Fibroblast of upper back skin (primary cell): ENCODE results near the gene SIAH2.
"Not testable (repeated sequence)": the region's sequence is repeated elsewhere in the genome, so short reads cannot be mapped to it uniquely, and the experiment has no call there.

Experiments
- DNase-seq: peaks from one replicate; pipeline ENCODE4 v3.0.0-alpha.2; 2013

The SIAH2 gene

GRCh38 chr3:150763122-150763840 lies at the start of gene SIAH2:
TSS of gene SIAH2 (minus strand) at chr3:150763169. CDS start at chr3:150762849, 320 bp downstream.
- DNase-seq = peak; percentile 96

GRCh38 chr3:150811984-150812383 lies 49.0 kb upstream of the SIAH2 start:
- no peak for DNase-seq

DNA sequence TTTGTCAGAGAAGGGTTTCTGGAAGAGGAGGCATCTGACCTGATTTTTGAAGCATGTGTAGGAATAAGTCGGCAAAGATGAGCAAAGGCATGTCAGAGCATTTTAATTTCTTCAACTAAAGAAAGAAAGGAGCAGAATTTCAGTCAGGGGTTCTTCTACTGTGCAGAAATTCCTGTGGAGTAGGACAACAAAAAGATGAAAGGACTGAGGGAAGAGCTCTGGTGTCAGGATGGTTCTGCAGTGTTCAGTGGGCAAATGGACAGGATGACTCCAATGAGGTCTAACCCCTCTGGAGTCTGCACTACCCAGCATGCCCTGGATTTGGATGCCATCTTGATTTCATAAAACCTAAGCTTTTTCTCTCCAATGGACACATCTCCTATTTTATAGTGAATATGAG lies 47.7 kb upstream of the SIAH2 start:
- DNase-seq = no peak

DNA sequence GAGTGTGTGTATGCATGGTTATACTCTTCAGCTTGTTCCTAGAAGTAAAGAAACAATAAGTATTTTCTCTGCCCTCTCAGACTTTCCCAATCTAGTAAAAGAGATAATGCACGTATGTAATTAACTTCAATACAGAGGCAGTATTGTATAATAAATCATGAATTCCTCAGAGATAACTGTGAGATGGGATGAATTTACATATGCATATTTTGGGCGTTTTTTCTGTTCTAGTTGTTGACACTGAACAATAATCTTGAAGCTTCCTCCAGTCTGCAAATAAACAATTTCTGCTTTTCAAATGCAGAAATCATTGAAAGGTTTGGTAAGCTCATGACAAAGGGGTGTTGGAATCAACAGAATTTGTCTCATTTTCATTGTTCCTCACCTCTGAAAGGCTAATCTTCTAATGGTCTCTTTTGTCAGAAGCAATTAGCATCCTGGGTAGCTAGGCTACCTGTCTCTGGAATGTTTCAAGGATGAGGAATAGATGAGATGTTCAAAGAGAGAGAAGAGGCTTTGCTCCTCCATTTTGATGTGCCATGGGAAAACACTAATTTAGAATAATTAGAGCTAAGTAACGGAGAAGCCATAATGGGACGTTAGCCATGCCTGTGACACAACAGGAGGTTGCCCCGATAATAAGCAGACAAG lies 43.3 kb upstream of the SIAH2 start:
- DNase-seq = no peak

DNA sequence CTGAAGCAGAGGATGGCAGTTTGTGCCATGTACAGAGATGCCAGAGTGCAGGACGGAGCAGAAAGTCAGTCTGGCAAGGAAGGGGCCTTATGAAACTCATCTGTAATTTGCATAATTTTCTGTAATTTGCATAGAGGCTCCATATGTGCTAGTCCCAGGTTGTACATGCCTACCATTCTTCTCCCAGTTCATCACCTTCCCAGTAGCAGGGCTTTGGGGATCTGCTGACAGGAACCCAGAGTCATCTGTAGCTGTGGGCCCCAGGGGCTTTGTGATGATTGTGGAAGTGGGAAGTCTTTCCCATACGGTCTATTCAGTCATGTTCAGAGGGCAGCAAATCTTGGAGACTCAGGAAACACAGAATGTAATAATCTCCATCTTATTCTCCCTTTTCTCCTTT lies 42.4 kb upstream of the SIAH2 start:
- DNase-seq = no peak

DNA sequence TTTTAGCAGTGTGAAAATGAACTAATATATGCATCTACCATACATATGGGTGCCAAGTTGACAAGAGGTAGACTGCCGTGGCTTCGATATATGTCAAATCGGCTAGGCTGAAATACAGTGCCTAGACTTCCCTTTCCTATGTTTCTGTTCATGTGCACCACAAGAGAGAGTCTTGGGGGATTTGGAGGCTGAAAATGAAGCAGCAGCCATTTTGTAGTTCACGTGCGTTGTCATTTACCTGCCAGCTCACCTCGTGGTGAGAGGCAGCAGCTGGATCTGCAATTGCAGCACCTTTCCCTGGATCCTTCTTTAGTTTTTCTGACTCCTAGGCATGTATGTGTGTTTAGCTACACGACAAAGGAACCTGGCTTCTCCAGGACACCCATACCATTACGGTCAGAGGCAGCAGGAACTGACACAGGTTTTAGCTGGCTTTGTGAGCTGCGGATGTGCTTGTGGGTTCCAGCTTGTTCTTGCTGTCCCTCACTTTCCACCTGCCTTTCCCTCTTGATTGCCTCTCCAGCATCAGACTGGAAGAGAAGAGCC lies 40.5 kb upstream of the SIAH2 start:
- DNase-seq = no peak

DNA sequence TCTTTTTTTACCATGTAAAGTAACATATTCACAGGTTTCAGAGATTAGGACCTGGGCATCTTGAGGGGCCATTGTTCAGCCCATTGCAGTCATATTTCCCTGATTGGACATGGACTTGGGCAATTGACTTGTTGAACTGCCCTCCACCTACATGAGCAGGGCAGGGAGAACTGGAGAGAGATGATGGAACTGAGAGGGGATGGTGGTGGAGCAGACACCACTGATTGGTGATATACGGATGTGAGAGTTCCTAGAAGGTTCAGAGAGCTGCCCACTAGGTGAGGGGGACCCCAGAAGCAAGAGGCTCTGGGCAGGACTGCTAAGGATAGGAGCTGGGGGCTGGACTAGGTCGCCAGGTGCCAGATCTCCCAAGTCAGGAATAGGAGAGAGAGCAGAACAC lies 37.8 kb upstream of the SIAH2 start:
- DNase-seq = no peak

- DNase-seq = no peak
Observed at GRCh38 chr3:150798122-150798618, 35.2 kb upstream of the SIAH2 start.

DNA sequence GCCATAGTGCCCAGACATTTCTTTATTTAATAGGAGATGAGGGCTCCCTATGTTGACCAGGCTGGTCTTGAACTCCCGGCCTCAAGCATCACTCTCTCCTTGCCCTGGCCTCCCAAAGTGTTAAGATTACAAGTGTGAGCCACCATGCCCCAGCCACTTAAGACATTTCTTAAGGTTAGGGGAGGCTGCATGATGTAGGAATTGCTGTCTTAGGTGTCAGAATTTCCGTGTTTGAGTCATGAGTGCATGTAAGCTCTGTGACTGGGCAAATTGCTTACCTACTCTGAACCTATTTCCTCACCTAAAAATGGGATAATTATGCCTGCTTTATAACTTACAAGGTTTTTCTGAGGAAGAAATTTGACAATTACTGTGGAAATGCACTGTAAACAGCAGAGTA lies 34.2 kb upstream of the SIAH2 start:
- no peak for DNase-seq

DNA sequence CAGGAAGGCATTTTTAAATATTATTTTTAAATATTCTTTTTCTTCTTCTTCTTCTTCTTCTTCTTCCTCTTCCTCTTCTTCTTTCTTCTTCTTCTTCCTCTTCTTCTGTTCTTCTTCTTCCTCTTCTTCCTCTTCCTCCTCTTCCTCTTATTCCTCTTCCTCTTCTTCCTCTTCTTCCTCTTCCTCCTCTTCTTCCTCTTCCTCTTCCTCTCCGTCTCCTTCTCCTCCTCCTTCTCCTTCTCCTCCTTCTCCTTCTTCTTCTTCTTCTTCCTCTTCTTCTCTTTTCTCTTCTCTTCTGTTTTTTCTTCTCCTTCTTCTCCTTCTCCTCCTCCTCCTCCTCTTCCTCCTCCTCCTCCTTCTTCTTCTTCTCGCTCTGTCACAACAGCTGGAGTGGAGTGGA lies 33.6 kb upstream of the SIAH2 start:
- not testable (repeated sequence) for DNase-seq

DNA sequence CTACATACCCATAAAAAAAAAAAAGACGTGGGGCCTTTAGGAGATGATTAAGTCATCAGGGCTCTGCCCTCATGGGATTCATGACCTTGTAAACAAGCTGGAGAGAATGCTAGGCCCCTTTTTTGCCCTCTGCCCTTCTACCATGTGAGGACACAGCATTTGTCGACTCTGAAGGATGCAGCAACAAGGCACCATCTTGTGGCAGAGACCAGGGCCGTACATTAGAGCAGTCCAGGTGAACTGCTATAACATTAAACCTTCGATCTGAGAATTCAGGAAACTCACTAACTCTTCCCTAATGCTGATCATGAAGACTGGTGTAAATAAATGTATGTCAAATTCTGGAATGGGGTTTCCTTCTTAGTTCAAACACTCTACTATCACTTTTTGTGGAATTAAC lies 30.7 kb upstream of the SIAH2 start:
- no peak for DNase-seq

- DNase-seq = no peak
Observed at GRCh38 chr3:150790629-150791028, 27.7 kb upstream of the SIAH2 start.

DNA sequence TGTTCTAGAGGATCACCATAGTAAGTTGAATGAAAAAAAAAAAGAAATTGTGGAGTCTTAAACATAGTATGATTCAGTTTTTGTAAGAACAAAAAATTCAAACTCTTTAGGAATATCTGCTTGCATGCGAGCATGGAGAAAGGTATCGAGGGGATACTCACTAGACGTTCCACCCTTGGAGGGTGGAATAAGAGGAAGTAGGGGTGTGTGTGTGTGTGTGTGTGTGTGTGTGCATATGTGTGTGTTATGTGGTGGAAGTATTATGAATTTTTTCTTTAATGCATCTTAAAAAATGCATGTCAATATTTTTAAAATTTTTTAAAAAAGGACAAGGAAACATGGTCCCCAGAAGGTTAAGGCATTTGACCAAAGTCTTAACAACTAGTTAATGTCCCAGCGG lies 26.5 kb upstream of the SIAH2 start:
- DNase-seq = no peak

GRCh38 chr3:150787741-150788370 lies 24.9 kb upstream of the SIAH2 start:
- peak; percentile 62 for DNase-seq

DNA sequence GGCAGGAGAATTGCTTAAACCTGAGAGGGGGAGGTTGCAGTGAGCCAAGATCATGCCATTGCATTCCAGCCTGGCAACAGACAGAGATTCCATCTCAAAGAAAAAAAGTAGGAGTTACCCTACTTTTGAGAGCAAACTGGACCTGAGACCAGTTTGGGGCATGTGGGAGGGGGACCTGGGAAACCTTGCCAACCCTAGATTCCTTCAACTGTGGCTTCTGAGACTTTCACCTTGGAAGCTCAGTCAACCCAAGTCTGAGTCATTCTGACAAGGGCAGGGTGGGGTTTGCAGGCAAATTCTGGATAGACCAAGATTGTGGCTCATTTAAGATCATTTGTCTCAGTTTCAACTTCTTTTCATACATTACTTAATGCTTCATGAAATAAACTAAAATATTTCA lies 23.8 kb upstream of the SIAH2 start:
- peak; percentile 46 for DNase-seq

GRCh38 chr3:150784747-150785125 lies 21.8 kb upstream of the SIAH2 start:
- DNase-seq = no peak

DNA sequence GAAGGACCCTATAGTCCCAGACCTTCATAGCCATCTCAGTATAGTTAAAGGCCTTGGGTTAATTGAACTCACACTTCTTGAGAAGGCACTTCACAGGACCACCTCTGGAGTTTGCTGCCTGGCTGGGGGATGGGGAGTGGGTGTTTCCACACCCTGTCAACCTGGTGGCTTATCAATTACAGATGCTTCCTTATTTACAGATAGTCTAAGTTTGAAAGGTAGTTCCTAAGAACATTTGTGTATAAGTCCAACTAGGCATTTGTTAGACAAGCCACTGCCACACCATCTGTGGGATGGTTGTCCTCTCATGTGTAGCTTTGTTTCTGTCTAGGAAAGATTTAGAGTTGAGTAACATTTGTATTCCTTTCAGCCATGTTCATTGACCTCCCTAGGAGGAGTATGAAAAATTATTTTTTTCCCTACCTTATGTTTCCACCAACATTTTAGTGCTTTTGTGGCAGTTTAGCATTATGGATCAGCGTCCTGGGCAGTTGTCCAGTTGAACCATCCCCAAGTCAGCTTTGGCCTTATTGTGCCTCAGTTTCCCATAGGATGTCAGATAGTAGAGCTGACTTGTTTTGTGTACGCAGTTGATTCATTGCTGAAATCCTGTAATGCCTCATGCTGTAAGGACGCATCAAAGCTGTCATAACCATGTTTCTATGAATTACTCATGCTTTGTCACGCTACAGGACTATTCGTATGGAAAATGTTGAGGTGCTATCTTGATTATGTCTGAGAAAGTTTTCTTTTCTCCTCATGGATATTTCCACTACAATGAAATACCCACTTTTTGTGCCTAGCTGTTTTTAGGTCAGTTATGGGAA lies 21.2 kb upstream of the SIAH2 start:
- no peak for DNase-seq

GRCh38 chr3:150783316-150783715 lies 20.3 kb upstream of the SIAH2 start:
- no peak for DNase-seq

DNA sequence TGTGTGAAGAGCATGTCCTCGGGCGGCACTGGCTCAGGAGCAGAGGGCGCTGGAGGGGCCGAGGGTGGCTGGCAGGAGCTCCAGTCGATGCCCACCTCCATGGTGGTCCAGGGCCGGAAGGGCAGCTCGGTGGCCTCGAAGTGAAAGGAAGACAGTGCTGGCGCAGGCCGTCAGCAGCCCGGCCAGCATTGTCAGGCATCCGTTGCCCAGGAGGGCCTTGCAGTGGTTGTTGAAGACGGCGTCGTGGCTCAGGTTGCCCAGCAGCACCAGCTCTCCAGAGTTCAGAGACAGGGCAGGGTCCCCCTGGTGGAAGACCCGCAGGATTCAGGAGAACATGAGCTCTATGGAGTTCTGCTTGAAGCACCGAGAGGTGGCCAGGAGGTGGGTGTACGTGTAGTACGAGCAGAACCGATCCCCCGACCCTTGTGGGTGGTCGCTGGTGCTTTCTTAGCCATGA lies 16.5 kb upstream of the SIAH2 start:
- DNase-seq = no peak

GRCh38 chr3:150778793-150779401 lies 15.9 kb upstream of the SIAH2 start:
- no peak for DNase-seq

DNA sequence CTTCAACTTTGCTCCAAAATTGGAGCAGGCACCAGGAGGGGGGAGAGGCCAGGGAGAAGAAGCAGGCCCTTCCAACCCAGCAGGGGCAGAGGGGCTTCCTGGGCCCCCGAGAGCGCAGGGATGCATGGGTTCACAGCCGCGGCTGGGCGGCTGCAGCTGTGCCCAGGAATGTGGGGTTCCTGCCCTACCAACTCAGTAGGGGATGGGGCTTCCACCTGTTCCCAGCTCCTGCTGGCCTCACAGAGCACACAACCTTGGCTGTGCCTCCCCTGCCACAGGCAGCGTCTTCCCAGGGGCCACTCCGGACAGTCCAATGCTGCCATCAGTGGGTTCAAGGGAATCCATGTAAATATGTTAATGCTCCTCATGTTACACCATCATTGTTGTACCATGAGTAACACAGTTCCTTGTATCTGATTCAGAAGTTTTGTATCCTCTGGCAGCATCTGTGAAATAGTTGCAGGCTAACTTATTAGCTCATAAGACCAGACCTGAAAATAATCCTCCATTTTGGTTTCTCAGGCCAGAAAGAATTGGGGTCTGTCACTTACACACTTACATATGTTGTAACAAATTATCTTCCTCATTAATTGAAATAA lies 12.1 kb upstream of the SIAH2 start:
- peak; percentile 75 for DNase-seq

- no peak for DNase-seq
Observed at GRCh38 chr3:150773616-150774192, 10.7 kb upstream of the SIAH2 start.
